GM10266 (cell line): ENCODE results near the gene RHOXF1.
"Not testable (repeated sequence)": the region's sequence is repeated elsewhere in the genome, so short reads cannot be mapped to it uniquely, and the experiment has no call there.

Experiments used
- DNase-seq: peaks from one replicate; pipeline ENCODE4 v3.0.0; 2012; ENCODE audit errors: extremely low spot score
- CTCF ChIP-seq: IDR thresholded peaks from 2 replicates; pipeline ENCODE4 v1.5.1; 2012; ENCODE audit warnings: mild to moderate bottlenecking, low read depth; ENCODE audit not compliant: control insufficient read depth, insufficient read depth; ENCODE audit errors: missing control alignments

The RHOXF1 gene

DNA sequence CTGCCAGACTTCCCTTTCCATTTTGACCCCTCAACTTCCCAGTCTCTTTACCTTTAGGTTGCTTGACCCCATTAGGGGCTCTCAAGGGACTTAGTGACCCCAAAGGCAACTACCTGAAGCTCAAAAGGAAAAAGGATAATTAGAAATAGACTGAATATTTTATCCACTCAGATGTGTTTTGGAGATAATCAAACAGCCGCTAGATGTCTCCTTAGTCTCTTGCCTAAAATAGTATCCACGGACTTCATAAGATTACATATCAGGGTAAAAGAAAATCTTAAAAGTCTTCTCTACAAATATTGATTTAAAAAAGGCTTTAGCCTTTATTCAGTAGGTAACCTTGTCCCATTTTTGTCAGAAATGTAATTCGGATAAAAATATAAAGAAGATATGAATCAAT lies 21.7 kb upstream of the RHOXF1 start:
- TF ChIP-seq CTCF: no peak
- DNase-seq: no peak

- DNase-seq: no peak
- TF ChIP-seq CTCF: no peak
These were observed 21.1 kb upstream of the RHOXF1 start for GRCh38 chrX:120136840-120137239.

DNA sequence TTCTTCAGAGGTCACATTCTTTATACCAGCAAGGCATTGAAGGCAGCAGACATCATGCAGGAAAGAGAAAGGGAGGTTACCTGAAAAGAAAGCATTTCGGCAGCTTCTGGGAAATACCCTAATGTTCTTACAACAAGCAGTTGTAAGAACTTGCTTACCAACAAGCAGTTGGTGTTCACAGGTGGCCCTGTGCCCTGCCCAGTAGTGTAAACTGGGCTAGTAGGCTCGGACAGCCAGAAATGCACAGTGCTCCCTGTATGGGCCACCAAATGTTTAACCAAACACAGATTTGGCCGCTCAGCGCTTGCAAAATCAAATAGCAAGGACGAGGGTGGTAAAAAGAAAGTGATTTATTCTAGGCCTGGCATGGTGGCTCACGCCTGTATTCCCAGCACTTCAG lies 20.4 kb upstream of the RHOXF1 start:
- TF ChIP-seq CTCF: no peak

DNA sequence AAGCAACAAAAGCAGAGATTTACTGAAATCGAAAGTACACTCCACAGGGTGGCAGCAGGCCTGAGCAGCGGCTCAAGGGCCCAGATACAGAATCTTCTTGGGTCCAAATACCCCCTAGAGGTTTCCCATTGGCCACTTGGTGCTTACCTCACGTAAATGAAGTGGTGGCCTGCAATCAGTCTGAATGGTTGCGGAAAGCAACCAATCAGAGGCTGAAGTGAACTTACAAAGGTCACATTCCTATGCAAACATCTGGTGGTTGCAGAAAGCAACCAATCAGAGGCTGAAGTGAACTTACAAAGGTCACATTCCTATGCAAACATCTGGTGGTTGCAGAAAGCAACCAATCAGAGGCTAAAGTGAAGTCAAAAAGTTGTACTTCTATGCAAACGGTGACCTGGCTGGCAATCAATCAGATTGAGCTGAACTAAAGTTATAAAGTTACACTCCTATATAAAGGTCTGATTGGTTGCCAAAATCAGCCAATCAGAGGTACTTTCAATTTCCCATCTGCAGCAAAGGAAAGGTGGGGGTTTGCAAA lies 12.7 kb upstream of the RHOXF1 start:
- DNase-seq: not testable (repeated sequence)

More for the DNA sequence above, 20.4 kb upstream of the RHOXF1 start:
- DNase-seq: no peak

- TF ChIP-seq CTCF: no peak
- no peak for DNase-seq
These were observed 9.7 kb upstream of the RHOXF1 start for GRCh38 chrX:120125444-120125843.

GRCh38 chrX:120120223-120120622 lies 4.5 kb upstream of the RHOXF1 start:
- no peak for DNase-seq

DNA sequence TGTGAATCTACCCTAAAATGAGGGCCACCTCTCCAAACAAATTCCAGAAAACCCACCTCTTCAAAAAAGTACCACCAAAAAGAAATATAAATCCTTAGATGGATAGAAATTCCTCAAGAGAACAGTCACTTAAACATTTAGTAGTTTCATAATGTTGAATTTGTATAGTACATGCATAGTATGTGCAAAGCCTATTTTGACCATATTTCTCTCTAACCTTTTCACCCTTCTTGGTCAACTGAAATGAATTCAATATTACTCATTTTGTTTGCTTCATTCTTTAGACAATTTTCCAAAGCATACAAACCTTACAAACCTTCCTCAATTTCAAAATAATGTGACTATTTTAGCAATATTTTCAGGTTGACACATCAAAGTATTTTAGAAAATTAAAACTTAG lies 4.1 kb downstream of the RHOXF1 start:
- DNase-seq: no peak
- no peak for TF ChIP-seq CTCF

More at GRCh38 chrX:120120223-120120622, 4.5 kb upstream of the RHOXF1 start:
- TF ChIP-seq CTCF: no peak

GRCh38 chrX:120109378-120109777 lies 6.3 kb downstream of the RHOXF1 start:
- no peak for TF ChIP-seq CTCF
- DNase-seq: no peak

DNA sequence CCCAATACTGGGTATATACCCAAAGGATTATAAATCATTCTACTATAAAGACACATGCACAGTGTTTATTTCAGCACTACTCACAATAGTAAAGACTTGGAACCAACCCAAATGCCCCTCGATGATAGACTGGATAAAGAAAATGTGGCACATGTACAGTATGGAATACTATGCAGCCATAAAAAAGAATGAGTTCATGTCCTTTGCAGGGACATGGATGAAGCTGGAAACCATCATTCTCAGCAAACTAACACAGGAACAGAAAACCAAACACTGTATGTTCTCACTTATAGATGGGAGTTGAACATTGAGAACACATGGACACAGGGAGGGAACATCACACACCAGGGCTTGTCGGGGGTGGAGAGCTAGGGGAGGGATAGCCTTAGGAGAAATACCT lies 11.0 kb downstream of the RHOXF1 start:
- DNase-seq: not testable (repeated sequence)

DNA sequence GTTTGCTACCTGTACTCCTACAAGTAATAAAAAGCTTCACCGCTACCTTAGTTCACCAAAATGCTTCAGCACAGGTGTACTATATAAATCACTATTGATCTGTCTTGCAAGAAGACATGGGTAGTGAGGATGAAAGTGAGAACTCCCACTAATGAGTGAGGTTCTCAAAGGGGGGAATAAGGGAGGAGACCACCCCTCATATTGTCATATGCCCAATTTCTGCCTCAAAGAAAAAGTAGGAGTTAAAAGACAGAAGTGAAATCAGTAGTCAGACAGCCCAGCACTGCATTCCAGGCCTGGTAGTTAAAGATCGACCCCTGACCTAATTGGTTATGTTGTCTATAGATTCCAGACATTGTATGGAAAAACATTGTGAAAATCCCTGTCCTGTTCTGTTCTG lies 14.7 kb downstream of the RHOXF1 start:
- DNase-seq: not testable (repeated sequence)
